Measurements from ENCODE around the gene SCUBE1. TPM values are rescaled to one million over a fixed set of nuclear protein-coding genes. Genes with fewer than 3 reads are reported as not detected.
A peak's percentile ranks its signal among the peaks of the same experiment; 100 is the strongest.

SCUBE1 gene
- total and polyA plus RNA-seq, 9 donors = 5.5 to 202 (median 49.0) TPM

DNA sequence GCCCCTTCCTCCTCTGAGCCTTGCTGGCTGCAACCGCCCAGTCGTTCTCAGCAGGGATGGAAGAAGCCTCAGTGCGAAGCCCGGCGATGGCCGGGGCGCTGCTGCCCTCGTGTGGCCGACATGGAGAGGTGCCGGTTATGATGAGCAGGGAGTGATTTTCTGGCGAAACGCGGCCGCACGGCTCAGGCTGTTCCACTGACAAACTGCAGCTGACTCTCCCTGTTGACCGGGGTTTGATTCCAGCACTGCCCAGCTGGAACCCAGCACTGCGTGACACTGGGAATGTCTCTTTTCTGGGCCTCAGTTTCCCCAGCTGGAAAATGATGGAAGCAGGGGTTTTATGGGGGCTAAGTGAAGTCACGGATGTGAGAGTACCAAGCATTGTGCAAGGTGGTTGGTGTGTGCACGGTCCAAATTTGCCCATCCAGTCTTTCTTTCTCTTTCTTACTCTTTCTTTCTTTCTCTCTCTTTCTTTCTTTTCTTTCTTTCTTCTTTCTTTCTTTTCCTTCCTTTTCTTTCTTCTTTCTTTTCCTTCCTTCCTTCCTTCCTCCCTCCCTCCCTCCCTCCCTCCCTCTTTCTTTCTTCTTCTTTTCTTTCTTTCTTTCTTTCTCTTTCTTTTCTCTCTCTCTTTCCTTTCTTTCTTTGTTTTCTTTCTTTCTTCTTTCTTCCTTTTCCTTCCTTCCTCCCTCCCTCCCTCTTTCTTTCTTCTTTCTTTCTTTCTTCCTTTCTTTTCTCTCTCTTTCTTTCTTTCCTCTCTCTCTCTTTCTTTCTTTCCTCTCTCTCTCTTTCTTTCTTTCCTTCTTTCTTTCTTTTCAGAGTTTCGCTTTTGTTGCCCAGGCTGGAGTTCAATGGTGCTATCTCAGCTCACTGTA is 42.8 kb upstream of the SCUBE1 start:
- Histone ChIP-seq H3K4me1 (ENCODE audit: insufficient read depth) (peaks cover 5% of the 10 kb centered on the region), H3K4me3 (no peak overlapping the region), H3K36me3 (no peaks in the 10 kb centered on the region), H3K27ac (no peak overlapping the region), H3K27me3 (no peaks in the 10 kb centered on the region), H3K9me3 (no peaks in the 10 kb centered on the region)
- DNase-seq = peak; percentile 80 to 93 (median 84)
- intact Hi-C loops (cut with DNase I) = loop anchor here (2.0 to 10.0 kb wide), 6 partner anchors 109 to 501 kb away; no protein-coding TSS in a partner anchor
- WGBS, 3 donors = 6 to 7% (median 7%) methylated on average over 20 of the region's 20 CpGs
- TF ChIP-seq, protein P1, sequence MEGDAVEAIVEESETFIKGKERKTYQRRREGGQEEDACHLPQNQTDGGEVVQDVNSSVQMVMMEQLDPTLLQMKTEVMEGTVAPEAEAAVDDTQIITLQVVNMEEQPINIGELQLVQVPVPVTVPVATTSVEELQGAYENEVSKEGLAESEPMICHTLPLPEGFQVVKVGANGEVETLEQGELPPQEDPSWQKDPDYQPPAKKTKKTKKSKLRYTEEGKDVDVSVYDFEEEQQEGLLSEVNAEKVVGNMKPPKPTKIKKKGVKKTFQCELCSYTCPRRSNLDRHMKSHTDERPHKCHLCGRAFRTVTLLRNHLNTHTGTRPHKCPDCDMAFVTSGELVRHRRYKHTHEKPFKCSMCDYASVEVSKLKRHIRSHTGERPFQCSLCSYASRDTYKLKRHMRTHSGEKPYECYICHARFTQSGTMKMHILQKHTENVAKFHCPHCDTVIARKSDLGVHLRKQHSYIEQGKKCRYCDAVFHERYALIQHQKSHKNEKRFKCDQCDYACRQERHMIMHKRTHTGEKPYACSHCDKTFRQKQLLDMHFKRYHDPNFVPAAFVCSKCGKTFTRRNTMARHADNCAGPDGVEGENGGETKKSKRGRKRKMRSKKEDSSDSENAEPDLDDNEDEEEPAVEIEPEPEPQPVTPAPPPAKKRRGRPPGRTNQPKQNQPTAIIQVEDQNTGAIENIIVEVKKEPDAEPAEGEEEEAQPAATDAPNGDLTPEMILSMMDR (IDR thresholded peaks at IDR 0.05) = peak; percentile 92 to 96 (median 93)
- TF ChIP-seq EP300 (IDR thresholded peaks at IDR 0.05) = no peak

DNA sequence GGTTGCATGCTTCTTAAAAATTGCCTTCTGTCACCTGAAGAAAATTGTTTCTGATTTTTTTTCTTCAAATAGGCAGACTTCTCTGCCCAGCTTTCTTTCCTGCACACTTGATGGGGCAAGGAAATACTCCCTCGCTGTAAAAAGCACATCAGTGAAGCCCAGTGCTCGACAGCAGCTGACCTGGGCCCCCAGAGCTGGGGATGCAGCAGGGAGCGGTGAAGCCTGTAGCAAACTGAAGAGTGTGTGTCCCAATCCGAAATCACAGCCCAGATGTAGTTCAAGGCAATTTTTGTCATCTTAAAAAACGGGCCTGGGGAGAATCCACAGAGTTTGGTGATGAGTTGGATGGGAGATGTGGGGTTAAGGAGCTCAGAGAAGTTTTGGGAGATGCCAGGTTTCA is 41.7 kb upstream of the SCUBE1 start:
- WGBS, 3 donors = 65 to 72% (median 71%) methylated on average over 5 of the region's 5 CpGs
- H3K27me3 ChIP-seq = no peaks in the 10 kb centered on the region
- peaks cover 5% of the 10 kb centered on the region for H3K4me1 ChIP-seq (ENCODE audit: insufficient read depth)
- no peak for DNase-seq
- intact Hi-C loops (cut with DNase I) = loop anchor here (2.0 to 10.0 kb wide), 7 partner anchors 108 to 502 kb away; no protein-coding TSS in a partner anchor
- H3K4me3 ChIP-seq = no peak overlapping the region
- no peak overlapping the region for H3K27ac ChIP-seq
- no peaks in the 10 kb centered on the region for H3K36me3 ChIP-seq
- H3K9me3 ChIP-seq = no peaks in the 10 kb centered on the region
- TF ChIP-seq EP300 (IDR thresholded peaks at IDR 0.05) = no peak
- TF ChIP-seq, protein P1 (IDR thresholded peaks at IDR 0.05) = no peak
- no peak for TF ChIP-seq POLR2A (IDR thresholded peaks at IDR 0.05)

DNA sequence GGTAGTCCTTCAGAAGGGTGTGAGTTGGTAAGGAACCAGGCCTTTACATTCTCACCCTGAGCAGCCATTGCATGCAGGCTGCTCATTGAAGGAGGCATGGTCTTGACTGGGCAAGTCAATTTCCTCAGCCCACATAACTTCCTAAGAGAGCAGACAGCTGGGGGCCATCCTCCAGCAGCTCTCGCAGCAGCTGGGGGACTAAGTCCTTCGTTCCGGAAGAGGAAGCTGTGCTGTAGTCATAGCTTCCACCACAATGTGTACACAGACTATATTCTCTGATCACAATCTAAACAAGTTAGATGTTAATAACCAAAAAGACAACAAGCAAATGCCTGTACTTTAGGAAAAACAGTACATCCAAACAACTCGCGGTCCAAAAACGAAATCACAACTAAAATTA is 38.5 kb upstream of the SCUBE1 start:
- no peak overlapping the region for H3K27ac ChIP-seq
- 49 to 86% (median 82%) methylated on average over 6 of the region's 6 CpGs for WGBS, 3 donors
- intact Hi-C loops (cut with DNase I) = loop anchor here in 2 of 4 donors (5.0 to 10.0 kb wide), 2 partner anchors 107 to 109 kb away; no protein-coding TSS in a partner anchor
- no peak for DNase-seq
- H3K36me3 ChIP-seq = no peaks in the 10 kb centered on the region
- no peaks in the 10 kb centered on the region for H3K27me3 ChIP-seq
- no peak for TF ChIP-seq POLR2A (IDR thresholded peaks at IDR 0.05)
- TF ChIP-seq EP300 (IDR thresholded peaks at IDR 0.05) = no peak
- TF ChIP-seq, protein P1 (IDR thresholded peaks at IDR 0.05) = no peak
- no peaks in the 10 kb centered on the region for H3K9me3 ChIP-seq
- H3K4me1 ChIP-seq (ENCODE audit: insufficient read depth) = peaks cover 6% of the 10 kb centered on the region
- no peak overlapping the region for H3K4me3 ChIP-seq

DNA sequence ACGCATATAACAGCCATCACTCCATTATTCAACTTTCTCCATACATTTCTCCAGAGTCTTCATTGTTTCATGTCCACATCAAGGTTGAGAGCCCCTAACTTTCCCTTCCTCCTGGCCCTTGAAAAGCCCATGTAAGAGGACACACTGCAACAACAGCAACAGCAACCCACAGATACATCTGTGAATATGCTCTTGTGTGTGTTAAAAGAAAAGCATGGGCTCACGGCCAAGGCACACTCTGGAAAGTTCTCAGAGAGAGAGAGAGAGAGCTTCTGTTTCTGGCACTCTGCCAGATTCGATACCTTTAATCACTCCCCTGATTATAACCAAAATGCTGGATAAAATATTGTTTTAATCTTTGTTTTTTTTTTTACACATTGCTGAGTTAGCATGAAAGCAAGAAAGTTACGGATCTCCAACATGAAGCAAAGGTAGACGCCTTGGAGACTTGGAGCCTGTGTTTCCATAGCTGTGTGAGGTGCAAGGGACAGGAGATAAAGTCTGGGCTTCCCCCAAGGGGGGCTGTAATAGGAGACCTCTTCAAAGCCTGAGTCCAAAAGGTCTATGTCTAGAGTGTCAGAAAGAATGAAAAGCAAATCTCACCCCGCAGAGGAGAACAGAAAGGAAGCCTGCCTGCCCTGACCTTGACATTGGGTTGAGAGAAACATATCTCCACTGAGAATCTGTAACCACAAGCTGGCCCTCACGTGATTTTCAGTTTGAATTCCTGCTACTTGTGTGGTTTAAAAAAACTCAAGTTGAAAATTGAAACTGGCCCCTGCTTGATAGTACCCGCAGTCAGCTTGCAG is 34.9 kb upstream of the SCUBE1 start:
- Histone ChIP-seq H3K27me3 (no peaks in the 10 kb centered on the region), H3K4me3 (no peak overlapping the region), H3K27ac (peak overlapping the region in 1 of 2 donors; percentile 28), H3K9me3 (no peaks in the 10 kb centered on the region), H3K36me3 (no peaks in the 10 kb centered on the region), H3K4me1 (ENCODE audit: insufficient read depth) (peaks cover 11% of the 10 kb centered on the region)
- TF ChIP-seq, protein P1 (IDR thresholded peaks at IDR 0.05) = no peak
- TF ChIP-seq POLR2A (IDR thresholded peaks at IDR 0.05) (no peak), EP300 (IDR thresholded peaks at IDR 0.05) (no peak)
- WGBS, 3 donors = 5 to 15% (median 6%) methylated on average over 8 of the region's 8 CpGs
- DNase-seq = peak; percentile 56 to 82 (median 64)
- intact Hi-C loops (cut with DNase I) = no loop called here
